ENCODE measurements around the gene MAL. TPM values are rescaled to one million over a fixed set of nuclear protein-coding genes. Genes with fewer than 3 reads are reported as not detected.

Gene MAL
- polyA plus RNA-seq, 1 donor from 2014 or later, result not detected

- Histone ChIP-seq H3K4me2 (ENCODE audit: low read length) (no peak overlapping the region), H3K36me3 (ENCODE audit: insufficient read depth, low read length) (no peaks in the 10 kb centered on the region), H4K20me1 (ENCODE audit: insufficient read depth) (no peaks in the 10 kb centered on the region), H3K9me2 (ENCODE audit: insufficient read depth, low read length) (no peaks in the 10 kb centered on the region), H3K9ac (ENCODE audit: low read length) (no peak overlapping the region), H3F3A (ENCODE audit: insufficient read depth, low read length, poor library complexity, severe bottlenecking) (no peaks in the 10 kb centered on the region), H2AFZ (ENCODE audit: low read depth, low read length) (no peak overlapping the region), H3K4me3 (ENCODE audit: low read length) (no peak overlapping the region), H3K27me3 (ENCODE audit: insufficient read depth, low read depth, low read length) (no peaks in the 10 kb centered on the region), H3K9me3 (ENCODE audit: low read length) (peaks cover 16% of the 10 kb centered on the region), H3K27ac (ENCODE audit: low read length) (no peak overlapping the region), H3K79me2 (replicated peaks; ENCODE audit: insufficient read depth, low read length) (no peaks in the 10 kb centered on the region)
- TF ChIP-seq RAD21 (conservative IDR thresholded peaks at IDR 0.05) (no peak), EZH2 (IDR thresholded peaks at IDR 0.05; ENCODE audit: borderline replicate concordance, insufficient read depth, low read length, poor library complexity, severe bottlenecking) (no peak), MXI1 (conservative IDR thresholded peaks at IDR 0.05; ENCODE audit: poor library complexity, severe bottlenecking) (no peak), EP300 (conservative IDR thresholded peaks at IDR 0.05; ENCODE audit: poor library complexity, severe bottlenecking) (no peak), REST (IDR thresholded peaks at IDR 0.05; ENCODE audit: borderline replicate concordance) (no peak), CTCF (IDR thresholded peaks at IDR 0.05; ENCODE audit: poor library complexity, severe bottlenecking) (no peak), SMC3 (conservative IDR thresholded peaks at IDR 0.05; ENCODE audit: poor library complexity) (no peak), TAF1 (IDR thresholded peaks at IDR 0.05; ENCODE audit: low read depth) (no peak)
These were observed 28.5 kb downstream of the MAL start for GRCh38 chr2:95054016-95054415.

- Histone ChIP-seq H3F3A (ENCODE audit: insufficient read depth, low read length, poor library complexity, severe bottlenecking) (no peaks in the 10 kb centered on the region), H3K4me2 (ENCODE audit: low read length) (no peak overlapping the region), H3K27ac (ENCODE audit: low read length) (no peak overlapping the region), H3K79me2 (replicated peaks; ENCODE audit: insufficient read depth, low read length) (no peaks in the 10 kb centered on the region), H4K20me1 (ENCODE audit: insufficient read depth) (no peaks in the 10 kb centered on the region), H3K9me3 (ENCODE audit: low read length) (peaks cover 16% of the 10 kb centered on the region), H2AFZ (ENCODE audit: low read depth, low read length) (no peak overlapping the region), H3K36me3 (ENCODE audit: insufficient read depth, low read length) (no peaks in the 10 kb centered on the region), H3K9me2 (ENCODE audit: insufficient read depth, low read length) (no peaks in the 10 kb centered on the region), H3K27me3 (ENCODE audit: insufficient read depth, low read depth, low read length) (no peaks in the 10 kb centered on the region), H3K9ac (ENCODE audit: low read length) (no peak overlapping the region), H3K4me3 (ENCODE audit: low read length) (no peak overlapping the region)
- no peak for TF ChIP-seq REST (IDR thresholded peaks at IDR 0.05; ENCODE audit: borderline replicate concordance)
- TF ChIP-seq EZH2 (IDR thresholded peaks at IDR 0.05; ENCODE audit: borderline replicate concordance, insufficient read depth, low read length, poor library complexity, severe bottlenecking), result no peak
- TF ChIP-seq MXI1 (conservative IDR thresholded peaks at IDR 0.05; ENCODE audit: poor library complexity, severe bottlenecking), result no peak
- TF ChIP-seq POLR2AphosphoS5 (IDR thresholded peaks at IDR 0.05), result no peak
These were observed 29.8 kb downstream of the MAL start for GRCh38 chr2:95055262-95055661.

Data from neural cell (in vitro differentiated cells).